ENCODE data around the gene SYT8. TPM values are rescaled to one million over a fixed set of nuclear protein-coding genes. Genes with fewer than 3 reads are reported as not detected.
"Not testable (repeated sequence)": the region's sequence is repeated elsewhere in the genome, so short reads cannot be mapped to it uniquely, and the experiment has no call there.

SYT8 gene
- total RNA-seq, 4 donors from 2014 or later: not detected

- ATAC-seq (ENCODE audit: low FRiP score): no peak
- TF ChIP-seq CTCF (IDR thresholded peaks at IDR 0.05): no peak
- DNase-seq (ENCODE audit: low spot score): no peak
These were observed 22.5 kb upstream of the SYT8 start for GRCh38 chr11:1812274-1812673.

- no peak for ATAC-seq (ENCODE audit: low FRiP score)
- TF ChIP-seq CTCF (IDR thresholded peaks at IDR 0.05): no peak
- no peak for DNase-seq (ENCODE audit: low spot score)
These were observed 22.0 kb upstream of the SYT8 start for GRCh38 chr11:1812801-1813200.

- not testable (repeated sequence) for ATAC-seq (ENCODE audit: low FRiP score); DNase-seq (ENCODE audit: low spot score)
These were observed 21.4 kb upstream of the SYT8 start for GRCh38 chr11:1813356-1813755.

GRCh38 chr11:1814691-1815090 is 20.1 kb upstream of the SYT8 start:
- no peak for TF ChIP-seq CTCF (IDR thresholded peaks at IDR 0.05)
- DNase-seq (ENCODE audit: low spot score) (no peak), ATAC-seq (ENCODE audit: low FRiP score) (no peak)

GRCh38 chr11:1815311-1815710 is 19.5 kb upstream of the SYT8 start:
- no peak for ATAC-seq (ENCODE audit: low FRiP score)
- no peak for TF ChIP-seq CTCF (IDR thresholded peaks at IDR 0.05)
- DNase-seq (ENCODE audit: low spot score): no peak

GRCh38 chr11:1815751-1816150 is 19.0 kb upstream of the SYT8 start:
- no peak for ATAC-seq (ENCODE audit: low FRiP score)

GRCh38 chr11:1817000-1817399 is 17.8 kb upstream of the SYT8 start:
- no peak for TF ChIP-seq CTCF (IDR thresholded peaks at IDR 0.05)
- DNase-seq (ENCODE audit: low spot score): no peak
- ATAC-seq (ENCODE audit: low FRiP score): no peak

More at GRCh38 chr11:1815751-1816150, 19.0 kb upstream of the SYT8 start:
- TF ChIP-seq CTCF (IDR thresholded peaks at IDR 0.05): no peak
- no peak for DNase-seq (ENCODE audit: low spot score)

- ATAC-seq (ENCODE audit: low FRiP score) (no peak), DNase-seq (ENCODE audit: low spot score) (no peak)
- no peak for TF ChIP-seq CTCF (IDR thresholded peaks at IDR 0.05)
These were observed 17.3 kb upstream of the SYT8 start for GRCh38 chr11:1817511-1817910.

Data from omental fat pad (tissue), 4 donors.